GM19372 (cell line): Measurements from ENCODE around the gene PKP3.
"Not testable (repeated sequence)": the region's sequence is repeated elsewhere in the genome, so short reads cannot be mapped to it uniquely, and the experiment has no call there.

ENCODE experiments used
- ATAC-seq: cut with Tn5 transposase; IDR thresholded peaks from one replicate; pipeline ENCODE4 v1.9.1; 2021; ENCODE audit warnings: mild to moderate bottlenecking, low read depth, moderate library complexity; ENCODE audit not compliant: unreplicated experiment

Gene PKP3

GRCh38 chr11:408154-409007, 14.4 kb downstream of the PKP3 start:
- ATAC-seq = no peak

- ATAC-seq = no peak
Observed at GRCh38 chr11:409008-409599, 15.1 kb downstream of the PKP3 start.

GRCh38 chr11:409600-410483, 15.8 kb downstream of the PKP3 start:
- ATAC-seq = no peak

- not testable (repeated sequence) for ATAC-seq
Observed at GRCh38 chr11:410711-411110, 16.7 kb downstream of the PKP3 start.

GRCh38 chr11:411520-411919, 17.5 kb downstream of the PKP3 start:
- ATAC-seq = not testable (repeated sequence)

- ATAC-seq = no peak
Observed at GRCh38 chr11:412641-413119, 18.7 kb downstream of the PKP3 start.

- ATAC-seq = no peak
Observed at GRCh38 chr11:413120-414081, 19.4 kb downstream of the PKP3 start.

GRCh38 chr11:414318-414857, 20.4 kb downstream of the PKP3 start:
- no peak for ATAC-seq

- no peak for ATAC-seq
Observed at GRCh38 chr11:415640-416041, 21.6 kb downstream of the PKP3 start.

- ATAC-seq = no peak
Observed at GRCh38 chr11:416051-416756, 22.2 kb downstream of the PKP3 start.

GRCh38 chr11:416757-417621, 23.0 kb downstream of the PKP3 start:
- no peak for ATAC-seq

- ATAC-seq = no peak
Observed at GRCh38 chr11:417652-418342, 23.8 kb downstream of the PKP3 start.

- ATAC-seq = no peak
Observed at GRCh38 chr11:418343-419247, 24.6 kb downstream of the PKP3 start.

GRCh38 chr11:419248-420005, 25.4 kb downstream of the PKP3 start:
- ATAC-seq = no peak

GRCh38 chr11:420054-420910, 26.3 kb downstream of the PKP3 start:
- ATAC-seq = no peak
